ENCODE data around the gene ZBTB20. TPM values are rescaled to one million over a fixed set of nuclear protein-coding genes. Genes with fewer than 3 reads are reported as not detected.

ZBTB20 gene
- total RNA-seq, 1 experiment from 2014 or later = 0.62 TPM

- no peaks in the 10 kb centered on the region for H3K36me3 ChIP-seq (replicated peaks; ENCODE audit: control insufficient read depth, insufficient read depth, low read length)
- no peak for DNase-seq
- H3K4me3 ChIP-seq (ENCODE audit: insufficient read depth, low read depth, low read length) = no peak overlapping the region
- H3K27me3 ChIP-seq (ENCODE audit: control insufficient read depth, insufficient read depth, low read length) = no peaks in the 10 kb centered on the region
Measured at GRCh38 chr3:115161168-115161834, 14.2 kb upstream of the ZBTB20 start.

DNA sequence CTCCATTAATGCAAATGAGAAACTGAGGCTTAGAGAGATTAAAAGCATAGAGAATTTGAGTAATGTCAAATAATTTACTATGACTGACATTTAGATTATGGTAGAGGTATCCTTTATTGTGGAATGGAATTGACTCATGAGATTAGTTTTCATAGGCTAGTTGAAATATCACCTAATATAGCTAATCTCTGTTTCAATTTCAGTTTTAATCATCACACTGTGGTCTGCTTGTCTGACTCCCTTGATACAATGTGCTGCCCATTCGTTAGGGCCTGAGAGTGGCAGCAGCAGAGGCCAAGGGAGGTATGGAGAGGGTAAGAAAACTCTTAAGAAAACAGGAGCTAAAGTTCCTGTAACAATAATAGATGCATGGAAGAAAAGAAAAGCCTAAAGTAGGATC, 13.2 kb upstream of the ZBTB20 start:
- no peak for DNase-seq
- H3K4me3 ChIP-seq (ENCODE audit: insufficient read depth, low read depth, low read length) = no peak overlapping the region
- H3K36me3 ChIP-seq (replicated peaks; ENCODE audit: control insufficient read depth, insufficient read depth, low read length) = no peaks in the 10 kb centered on the region
- no peaks in the 10 kb centered on the region for H3K27me3 ChIP-seq (ENCODE audit: control insufficient read depth, insufficient read depth, low read length)

GRCh38 chr3:115156046-115156654, 9.1 kb upstream of the ZBTB20 start:
- no peaks in the 10 kb centered on the region for H3K36me3 ChIP-seq (replicated peaks; ENCODE audit: control insufficient read depth, insufficient read depth, low read length)
- no peak for DNase-seq
- no peaks in the 10 kb centered on the region for H3K27me3 ChIP-seq (ENCODE audit: control insufficient read depth, insufficient read depth, low read length)
- no peak overlapping the region for H3K4me3 ChIP-seq (ENCODE audit: insufficient read depth, low read depth, low read length)

GRCh38 chr3:115154611-115155010, 7.5 kb upstream of the ZBTB20 start:
- Histone ChIP-seq H3K27me3 (ENCODE audit: control insufficient read depth, insufficient read depth, low read length) (no peaks in the 10 kb centered on the region), H3K4me3 (ENCODE audit: insufficient read depth, low read depth, low read length) (no peak overlapping the region), H3K36me3 (replicated peaks; ENCODE audit: control insufficient read depth, insufficient read depth, low read length) (no peaks in the 10 kb centered on the region)
- no peak for DNase-seq

GRCh38 chr3:115151921-115152320, 4.8 kb upstream of the ZBTB20 start:
- Histone ChIP-seq H3K4me3 (ENCODE audit: insufficient read depth, low read depth, low read length) (no peak overlapping the region), H3K27me3 (ENCODE audit: control insufficient read depth, insufficient read depth, low read length) (no peaks in the 10 kb centered on the region), H3K36me3 (replicated peaks; ENCODE audit: control insufficient read depth, insufficient read depth, low read length) (no peaks in the 10 kb centered on the region)
- DNase-seq = no peak

DNA sequence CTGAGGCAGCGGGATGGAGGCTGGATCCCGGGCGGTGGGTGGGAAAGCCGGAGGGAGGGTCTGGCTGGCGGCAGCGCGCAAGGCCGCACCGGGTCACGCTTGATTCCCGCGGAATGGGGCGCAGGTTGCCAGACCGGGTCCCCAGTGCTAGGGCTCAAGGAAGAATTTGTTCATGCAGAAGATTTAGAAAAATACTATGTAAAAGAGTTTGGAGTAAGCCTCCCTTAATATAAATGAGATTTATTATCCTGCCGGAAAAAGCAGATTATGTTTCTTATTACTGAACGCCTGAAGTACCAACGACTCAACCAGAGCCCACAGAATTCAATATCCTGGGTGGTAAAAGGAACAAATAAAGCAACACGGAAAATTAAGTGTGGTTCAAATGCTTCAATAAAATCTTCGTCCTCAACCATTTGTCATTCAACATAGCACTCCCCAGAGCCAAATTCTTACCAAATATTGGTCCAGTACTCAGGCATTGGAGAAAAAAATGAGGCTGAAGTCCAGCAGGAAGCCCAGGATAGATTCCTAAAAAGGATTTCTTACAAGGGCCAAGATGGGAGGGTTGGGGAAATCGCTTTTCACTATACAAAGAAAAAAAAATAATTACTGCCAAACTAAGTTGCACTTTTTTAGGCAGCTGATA, 1.2 kb upstream of the ZBTB20 start:
- Histone ChIP-seq H3K36me3 (replicated peaks; ENCODE audit: control insufficient read depth, insufficient read depth, low read length) (no peaks in the 10 kb centered on the region), H3K27me3 (ENCODE audit: control insufficient read depth, insufficient read depth, low read length) (no peaks in the 10 kb centered on the region), H3K4me3 (ENCODE audit: insufficient read depth, low read depth, low read length) (peak overlapping the region; percentile 76)
- no peak for DNase-seq

DNA sequence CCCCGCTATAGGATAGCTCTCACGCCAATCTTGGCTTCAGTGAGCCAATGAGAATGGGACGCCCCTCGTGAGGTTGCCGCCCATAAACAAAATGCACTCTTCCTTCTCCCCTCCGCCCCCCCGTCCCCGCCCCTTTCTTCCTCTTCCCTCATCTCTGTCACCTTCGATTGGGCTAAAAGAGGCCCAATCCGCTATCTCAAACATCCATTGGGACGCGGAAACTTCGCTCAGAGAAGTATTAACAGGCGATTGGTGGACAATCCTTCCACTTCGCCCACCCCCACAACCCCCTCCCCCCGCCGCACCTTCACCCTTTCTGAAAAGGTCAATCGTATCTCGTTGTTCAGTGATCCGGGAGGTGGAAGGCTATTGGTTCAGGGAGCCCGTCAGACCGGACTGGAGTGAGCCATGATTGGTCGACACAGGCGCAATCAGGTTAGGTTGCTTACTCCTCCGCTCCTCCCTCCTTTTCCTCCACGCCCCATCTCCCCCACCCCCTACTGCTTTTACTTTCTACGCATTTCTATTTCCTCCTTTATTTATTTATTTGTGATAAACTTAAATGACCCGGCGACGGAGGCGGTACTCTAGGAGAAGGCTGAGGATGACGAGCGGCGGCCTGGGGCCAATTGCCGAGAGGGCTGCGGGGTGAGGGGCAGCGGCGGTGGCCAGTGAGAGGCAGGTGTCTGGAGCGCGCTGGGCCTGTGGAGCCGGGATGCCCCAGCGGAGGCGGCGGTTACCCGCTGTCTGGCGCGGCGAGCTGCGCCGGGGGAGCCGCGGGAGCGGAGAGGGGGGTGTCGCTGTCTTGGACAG, 447 bp upstream of the ZBTB20 start:
- Histone ChIP-seq H3K27me3 (ENCODE audit: control insufficient read depth, insufficient read depth, low read length) (no peaks in the 10 kb centered on the region), H3K4me3 (ENCODE audit: insufficient read depth, low read depth, low read length) (peak overlapping the region; percentile 80), H3K36me3 (replicated peaks; ENCODE audit: control insufficient read depth, insufficient read depth, low read length) (no peaks in the 10 kb centered on the region)
- DNase-seq = peak; percentile 88

DNA sequence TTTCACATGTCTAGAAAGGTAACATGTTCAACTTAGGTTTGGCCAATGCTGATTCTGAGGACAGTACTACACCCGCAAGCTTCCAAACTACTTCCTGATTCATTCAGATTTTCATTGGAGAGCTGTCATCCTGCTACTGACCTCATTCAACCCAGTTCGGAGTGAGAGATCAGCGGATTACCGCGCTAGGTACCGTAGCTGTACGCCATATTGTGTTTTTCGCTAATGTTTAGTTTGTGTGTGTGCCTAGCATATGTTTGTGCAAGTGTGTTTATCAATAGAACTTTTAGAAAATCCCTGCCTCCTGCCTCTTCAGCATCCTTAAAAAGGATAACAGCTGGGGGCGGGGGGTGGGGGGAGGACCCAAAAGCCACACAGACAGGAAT, 1.1 kb downstream of the ZBTB20 start:
- peak overlapping the region; percentile 80 for H3K4me3 ChIP-seq (ENCODE audit: insufficient read depth, low read depth, low read length)
- DNase-seq = peak; percentile 19
- H3K36me3 ChIP-seq (replicated peaks; ENCODE audit: control insufficient read depth, insufficient read depth, low read length) = no peaks in the 10 kb centered on the region
- H3K27me3 ChIP-seq (ENCODE audit: control insufficient read depth, insufficient read depth, low read length) = no peaks in the 10 kb centered on the region

GRCh38 chr3:115141033-115141757, 5.9 kb downstream of the ZBTB20 start:
- no peak for DNase-seq
- no peak overlapping the region for H3K4me3 ChIP-seq (ENCODE audit: insufficient read depth, low read depth, low read length)
- no peaks in the 10 kb centered on the region for H3K36me3 ChIP-seq (replicated peaks; ENCODE audit: control insufficient read depth, insufficient read depth, low read length)
- H3K27me3 ChIP-seq (ENCODE audit: control insufficient read depth, insufficient read depth, low read length) = no peaks in the 10 kb centered on the region

DNA sequence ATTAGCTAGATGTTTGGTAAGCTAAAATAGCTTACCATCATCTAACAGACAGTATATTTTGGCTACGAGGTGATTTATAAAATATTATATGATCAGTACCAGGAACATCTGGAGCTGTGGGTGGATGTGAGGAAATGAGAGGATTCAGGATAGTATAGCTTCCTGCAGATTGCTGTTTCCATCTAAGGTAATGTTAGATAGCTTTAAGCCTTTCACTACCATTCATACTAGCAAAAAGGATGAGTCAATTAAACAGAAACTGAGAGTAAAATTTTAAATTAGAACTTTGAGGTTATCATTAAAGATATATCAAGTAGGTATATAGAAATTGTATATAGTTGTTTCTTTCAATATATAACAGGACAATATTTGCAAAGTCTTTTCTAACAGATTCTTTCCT, 8.0 kb downstream of the ZBTB20 start:
- no peaks in the 10 kb centered on the region for H3K27me3 ChIP-seq (ENCODE audit: control insufficient read depth, insufficient read depth, low read length)
- no peaks in the 10 kb centered on the region for H3K36me3 ChIP-seq (replicated peaks; ENCODE audit: control insufficient read depth, insufficient read depth, low read length)
- DNase-seq = no peak

DNA sequence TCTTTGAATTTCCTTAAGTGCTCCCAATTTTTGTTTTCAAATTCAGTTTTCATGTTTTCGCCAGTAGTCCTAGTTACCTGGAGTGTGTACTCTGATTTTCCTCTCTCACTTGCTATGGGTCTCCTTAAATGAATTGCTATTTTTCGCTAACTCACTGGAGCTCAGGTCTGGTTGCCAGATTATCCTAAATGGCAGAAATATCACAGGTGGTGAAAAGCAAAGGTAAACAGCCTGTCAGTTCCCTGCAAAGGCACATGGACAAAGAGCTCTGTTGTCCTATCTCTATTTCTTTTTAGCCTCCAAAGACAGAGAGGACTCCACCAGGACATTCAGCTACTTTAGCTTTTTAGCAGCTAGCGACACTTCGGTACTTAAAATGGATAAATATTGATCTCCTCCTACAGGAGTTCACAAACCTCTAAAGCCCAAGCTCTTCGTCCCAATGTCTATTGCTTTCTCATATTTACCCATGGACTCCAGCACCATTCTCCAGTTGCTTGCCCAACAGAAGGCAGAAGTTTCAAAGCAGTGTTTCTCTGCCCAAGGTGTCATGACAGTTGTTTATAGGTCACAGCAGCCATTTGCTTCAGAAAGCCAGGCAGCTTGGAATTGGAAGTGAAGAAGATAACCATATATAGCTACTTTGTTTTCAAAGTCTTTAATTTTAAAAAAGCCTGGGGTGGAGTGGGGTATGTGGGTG, 12.3 kb downstream of the ZBTB20 start:
- DNase-seq = no peak
- Histone ChIP-seq H3K27me3 (ENCODE audit: control insufficient read depth, insufficient read depth, low read length) (no peaks in the 10 kb centered on the region), H3K4me3 (ENCODE audit: insufficient read depth, low read depth, low read length) (no peak overlapping the region), H3K36me3 (replicated peaks; ENCODE audit: control insufficient read depth, insufficient read depth, low read length) (no peaks in the 10 kb centered on the region)

More for the DNA sequence above, 8.0 kb downstream of the ZBTB20 start:
- no peak overlapping the region for H3K4me3 ChIP-seq (ENCODE audit: insufficient read depth, low read depth, low read length)

DNA sequence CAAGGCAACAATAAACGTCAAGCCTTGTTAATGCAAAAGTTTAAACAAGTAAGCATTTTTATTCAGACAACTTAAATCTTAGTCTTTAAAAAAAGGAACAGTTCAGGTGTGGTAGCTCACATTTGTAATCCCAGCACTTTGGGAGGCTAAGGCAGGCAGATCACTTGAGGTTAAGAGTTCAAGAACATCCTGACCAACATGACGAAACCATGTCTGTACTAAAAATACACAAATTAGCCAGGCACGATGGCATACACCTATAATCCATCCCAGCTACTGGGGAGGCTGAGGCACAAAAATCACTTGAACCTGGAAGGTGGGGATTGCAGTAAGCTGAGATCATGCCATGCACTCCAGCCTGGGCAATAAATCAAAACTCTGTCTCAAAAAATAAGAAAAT, 19.9 kb downstream of the ZBTB20 start:
- Histone ChIP-seq H3K4me3 (ENCODE audit: insufficient read depth, low read depth, low read length) (no peak overlapping the region), H3K36me3 (replicated peaks; ENCODE audit: control insufficient read depth, insufficient read depth, low read length) (no peaks in the 10 kb centered on the region), H3K27me3 (ENCODE audit: control insufficient read depth, insufficient read depth, low read length) (no peaks in the 10 kb centered on the region)
- no peak for DNase-seq

DNA sequence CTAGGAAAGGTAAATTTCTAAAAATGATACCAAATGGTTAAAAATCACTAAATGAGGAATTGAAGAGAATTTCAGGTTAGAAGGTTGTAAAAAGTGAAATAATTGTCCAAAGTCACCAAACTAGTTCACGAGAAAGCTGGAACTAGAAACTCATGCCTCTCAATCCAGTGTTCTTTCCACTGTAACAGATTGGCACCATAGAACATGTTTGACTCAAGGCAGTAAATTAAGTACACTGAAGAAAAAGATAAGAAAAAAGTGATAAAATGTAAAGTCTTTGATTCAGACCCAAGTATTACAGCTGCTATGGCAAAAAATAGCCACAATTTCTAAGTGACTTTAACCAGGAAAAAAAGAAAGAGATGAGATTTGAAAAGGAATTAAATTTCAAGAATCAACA, 26.5 kb downstream of the ZBTB20 start:
- H3K4me3 ChIP-seq (ENCODE audit: insufficient read depth, low read depth, low read length) = no peak overlapping the region
- no peak for DNase-seq
- H3K27me3 ChIP-seq (ENCODE audit: control insufficient read depth, insufficient read depth, low read length) = no peaks in the 10 kb centered on the region
- H3K36me3 ChIP-seq (replicated peaks; ENCODE audit: control insufficient read depth, insufficient read depth, low read length) = no peaks in the 10 kb centered on the region

DNA sequence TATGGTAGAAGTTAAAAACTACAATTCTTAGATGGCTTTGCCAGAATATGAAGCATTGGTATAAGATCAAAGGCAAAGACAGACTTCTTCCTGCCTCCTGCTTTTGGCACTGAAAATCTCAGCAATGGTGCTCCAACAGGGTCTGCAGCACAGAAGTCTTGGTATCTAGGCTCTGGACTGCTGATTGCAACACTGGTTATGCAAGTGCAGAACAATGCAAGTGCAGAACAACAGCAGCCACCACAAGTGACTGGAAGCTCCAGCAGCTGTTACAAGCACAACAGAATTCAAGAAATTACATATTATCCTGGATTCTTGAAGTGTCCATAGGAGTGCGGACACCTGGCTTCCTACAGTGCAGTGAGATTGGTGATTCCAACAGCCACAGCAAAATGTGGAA, 33.7 kb downstream of the ZBTB20 start:
- DNase-seq = no peak
- Histone ChIP-seq H3K4me3 (ENCODE audit: insufficient read depth, low read depth, low read length) (no peak overlapping the region), H3K27me3 (ENCODE audit: control insufficient read depth, insufficient read depth, low read length) (no peaks in the 10 kb centered on the region), H3K36me3 (replicated peaks; ENCODE audit: control insufficient read depth, insufficient read depth, low read length) (no peaks in the 10 kb centered on the region)
